Motor neuron (in vitro differentiated cells): ENCODE data around the gene TAPT1. TPM values are rescaled to one million over a fixed set of nuclear protein-coding genes. Genes with fewer than 3 reads are reported as not detected.

ENCODE experiments used
- ATAC-seq, 8 experiments: fragments of 200-7000 bp; cut with Tn5 transposase; replicated peaks in 6 of 8; 2 replicates each; pipeline ENCODE4 v1.8.0; 2021; ENCODE audit warnings: mild to moderate bottlenecking in 8 of 8, moderate library complexity in 8 of 8
- H3K27ac ChIP-seq, 2 donors: fragments of 250-450 bp; sonication (Bioruptor Pico); 2 replicates each; pipeline ENCODE4 v1.9.0; 2021; ENCODE audit warnings: antibody characterized with exemption in 2 of 2, mild to moderate bottlenecking in 2 of 2, moderate library complexity in 1 of 2
- H3K4me1 ChIP-seq, 2 donors: fragments of 250-450 bp; sonication (Bioruptor Pico); replicated peaks in 1 of 2; 2 replicates each; pipeline ENCODE4 v1.6.1; 2021; ENCODE audit warnings: antibody characterized with exemption in 2 of 2, mild to moderate bottlenecking in 2 of 2, moderate library complexity in 1 of 2
- H3K4me3 ChIP-seq, 5 donors: fragments of 250-450 bp; sonication (Bioruptor Pico); 2 replicates each; pipeline ENCODE4 v1.9.0; 2021; ENCODE audit warnings: antibody characterized with exemption in 5 of 5, mild to moderate bottlenecking in 5 of 5, moderate library complexity in 4 of 5
- WGBS, 10 experiments: fragments of 450-650 bp; shearing (Covaris generic); methylation state at CpG; one replicate each; pipeline ENCODE4 v1.0.0; 2022; 5-methylcytosine and 5-hydroxymethylcytosine counted together
- in situ Hi-C, 9 experiments: fragments of 400-800 bp; cut with MboI; loops; one replicate each; pipeline ENCODE4 v1.15.0; 2021; ENCODE audit warnings: low sequenced_read_pairs in 9 of 9, low pct_unique_long_range_greater_than_20kb in 2 of 9; ENCODE audit not compliant: unreplicated experiment in 9 of 9
- total RNA-seq, 8 experiments: library from RNA; unstranded; fragments of 300-600 nt; gene quantifications; 2 replicates each; pipeline versions ENCODE4 v1.2.3 to v1.2.4, GENCODE V29; 2022

TAPT1 gene
- total RNA-seq, 8 experiments from 2014 or later = 11.4 to 44.6 (median 15.6) TPM

DNA sequence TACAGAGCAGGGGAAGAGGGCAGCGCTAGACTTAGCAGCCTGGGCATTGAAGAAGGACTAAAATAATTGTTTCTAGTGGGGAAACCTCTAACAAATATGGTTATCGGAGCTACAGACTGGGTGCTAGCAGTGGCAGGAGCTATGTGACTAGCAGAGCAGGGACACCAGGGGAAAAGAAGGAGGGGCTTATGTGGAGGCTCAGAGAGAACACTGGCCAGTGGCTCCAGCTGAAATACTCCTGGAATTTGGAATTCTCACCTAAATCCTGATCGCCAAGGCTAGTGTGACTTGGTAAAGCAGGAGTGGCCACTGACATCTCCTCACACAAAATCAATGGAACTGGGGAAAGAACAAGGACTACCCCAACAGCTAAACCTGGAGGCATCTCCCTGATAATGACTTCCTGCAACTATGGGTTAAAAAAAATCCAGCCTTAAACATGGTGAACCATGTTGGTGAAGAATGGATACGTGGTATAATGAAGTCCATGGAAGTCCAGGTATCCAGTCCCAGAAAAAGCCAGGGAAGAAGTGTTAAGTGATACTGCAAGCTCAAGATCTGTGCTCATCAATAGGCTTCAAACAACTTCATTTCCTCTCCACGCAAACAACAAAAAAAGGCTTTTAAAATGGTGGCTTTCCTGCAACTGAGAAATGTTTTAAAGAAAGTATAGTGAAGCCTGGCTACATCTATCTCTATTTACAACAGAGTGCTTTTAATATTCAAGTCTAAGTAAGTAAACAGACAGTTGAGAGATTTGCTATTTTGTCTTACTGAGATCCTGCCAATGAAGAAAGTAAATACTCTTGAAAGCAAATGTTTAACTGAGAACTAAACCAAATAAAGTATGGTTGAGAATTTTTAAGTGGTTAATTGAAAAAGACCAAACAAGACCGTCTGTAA lies 1.8 kb downstream of the TAPT1 start:
- 20 to 86% (median 65%) methylated on average over 1 to 6 of the region's 6 CpGs for WGBS, 10 experiments
- ATAC-seq = no peak
- H3K27ac ChIP-seq = no peak overlapping the region
- in situ Hi-C loops = loop anchor here in 5 of 9 experiments (25.0 kb wide), 1 partner anchor 187 kb away; no protein-coding TSS in a partner anchor
- H3K4me1 ChIP-seq = peaks cover 8 to 20% of the 10 kb centered on the region in 2 donors
- peak overlapping the region; percentile 75 to 99 (median 90) for H3K4me3 ChIP-seq

DNA sequence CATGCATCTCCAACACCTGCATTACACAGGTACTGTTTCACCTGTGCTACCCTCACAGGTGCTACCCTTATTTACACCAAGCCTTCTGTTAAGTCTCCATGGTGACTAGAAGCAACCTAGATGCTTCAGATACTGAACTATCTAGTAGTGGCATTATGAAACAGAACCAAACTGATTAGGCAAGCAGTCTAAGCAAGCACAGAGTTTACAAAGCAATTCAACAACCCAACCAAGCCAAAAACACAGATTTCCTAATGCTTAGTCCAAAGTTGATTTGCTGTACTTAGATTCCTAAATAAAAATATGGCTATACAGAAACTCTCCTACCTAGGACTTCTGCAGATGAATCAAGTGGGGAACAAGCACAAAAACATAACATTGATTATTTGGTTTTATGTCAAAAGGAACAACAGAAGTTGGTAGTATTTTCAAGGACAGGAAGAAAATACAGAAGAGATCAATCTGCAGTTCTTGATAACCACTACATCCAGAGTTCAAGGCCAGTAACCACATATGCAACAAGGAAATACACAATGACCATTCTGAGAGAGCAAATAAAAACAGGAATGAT lies 3.2 kb downstream of the TAPT1 start:
- H3K4me1 ChIP-seq = peaks cover 8 to 20% of the 10 kb centered on the region in 2 donors
- in situ Hi-C loops = loop anchor here in 5 of 9 experiments (25.0 kb wide), 1 partner anchor 186 kb away; no protein-coding TSS in a partner anchor
- H3K4me3 ChIP-seq = no peak overlapping the region
- H3K27ac ChIP-seq = no peak overlapping the region
- no peak for ATAC-seq

DNA sequence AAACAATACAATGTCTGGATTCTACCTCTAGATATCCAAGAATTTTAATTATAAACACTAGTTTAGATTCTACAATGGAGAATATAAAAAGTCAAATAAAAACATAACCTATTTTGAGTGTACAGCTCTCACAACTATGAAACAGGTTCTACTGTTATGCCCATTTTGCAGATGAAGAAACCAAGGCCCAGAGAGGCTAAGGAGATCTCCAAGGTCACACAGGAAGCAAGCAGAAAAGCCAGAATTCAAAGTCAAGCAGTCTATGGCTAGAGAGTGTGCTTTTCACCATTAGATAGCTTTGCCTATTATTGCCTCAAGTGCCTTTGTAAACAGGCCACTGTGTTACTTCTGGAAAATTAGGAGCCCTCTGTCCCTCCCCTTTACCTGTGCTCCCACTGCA lies 7.3 kb downstream of the TAPT1 start:
- in situ Hi-C loops = loop anchor here in 5 of 9 experiments (25.0 kb wide), 1 partner anchor 182 kb away; no protein-coding TSS in a partner anchor
- Histone ChIP-seq H3K4me3 (no peak overlapping the region), H3K4me1 (peaks cover 1 to 3% of the 10 kb centered on the region in 2 donors), H3K27ac (no peak overlapping the region)
- no peak for ATAC-seq

DNA sequence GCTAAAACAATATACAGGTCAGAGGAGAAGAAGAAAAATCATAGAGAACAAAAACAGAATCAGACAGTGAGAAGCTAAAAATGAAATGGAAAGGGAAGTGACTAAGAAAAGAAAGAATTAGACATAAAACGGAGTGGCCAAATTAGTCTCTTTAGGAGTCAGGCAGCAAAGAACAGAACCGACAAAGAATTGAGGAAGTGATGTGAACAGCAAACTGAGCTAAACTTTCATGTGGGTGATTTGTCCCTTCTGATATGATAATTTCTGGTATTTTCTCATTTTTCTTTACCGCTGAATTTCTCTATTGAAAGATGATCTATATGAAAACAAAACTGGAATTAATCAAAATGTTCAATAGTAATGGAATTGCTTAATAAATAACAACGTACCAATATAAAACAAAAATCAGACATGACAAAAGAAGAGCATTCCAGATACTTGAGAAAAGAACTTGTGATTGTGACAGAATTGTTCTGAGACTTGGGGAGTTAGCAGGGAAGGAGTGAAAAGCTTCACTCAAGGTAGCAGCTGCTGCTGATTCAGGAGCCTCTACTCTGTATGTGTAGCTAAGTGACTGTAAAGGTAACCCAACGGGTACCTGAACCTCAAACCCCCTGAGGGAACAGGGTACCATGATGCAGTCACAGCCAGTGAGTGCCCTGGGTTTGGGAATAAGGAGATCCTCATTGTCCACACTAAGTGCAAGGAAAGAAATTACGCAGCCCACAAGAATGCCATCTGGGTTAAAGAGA lies 8.8 kb downstream of the TAPT1 start:
- no peak overlapping the region for H3K4me3 ChIP-seq
- no peak overlapping the region for H3K27ac ChIP-seq
- in situ Hi-C loops = loop anchor here in 5 of 9 experiments (25.0 kb wide), 1 partner anchor 180 kb away; no protein-coding TSS in a partner anchor
- 81 to 100% (median 92%) methylated on average over 4 to 6 of the region's 6 CpGs for WGBS, 10 experiments
- H3K4me1 ChIP-seq = no peaks in the 10 kb centered on the region
- no peak for ATAC-seq

DNA sequence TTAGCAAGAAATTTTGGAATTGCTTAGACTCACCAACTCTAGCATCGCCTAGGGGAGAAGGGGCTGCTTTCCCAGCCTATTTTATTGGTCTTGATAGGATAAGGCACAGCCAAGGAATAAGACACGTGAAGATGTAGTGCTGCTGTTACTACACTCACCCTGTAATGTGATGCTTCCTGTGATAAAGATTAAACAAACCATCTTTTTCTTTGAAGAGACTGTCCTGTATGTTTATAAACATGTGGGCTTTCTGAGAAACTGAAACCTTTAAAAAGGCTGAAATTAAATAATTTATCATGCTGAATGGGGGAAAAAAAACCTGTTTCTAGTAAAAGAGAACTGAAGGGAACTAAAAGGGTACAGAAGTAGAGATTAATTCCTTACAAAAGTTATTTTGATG lies 13.2 kb downstream of the TAPT1 start:
- H3K4me1 ChIP-seq = no peaks in the 10 kb centered on the region
- WGBS, 10 experiments = 60 to 100% (median 91%) methylated on average over 1 to 2 of the region's 2 CpGs; no CpG with 5 or more reads in 1 of the 10 experiments
- ATAC-seq = no peak
- H3K27ac ChIP-seq = no peak overlapping the region
- H3K4me3 ChIP-seq = no peak overlapping the region
- in situ Hi-C loops = loop anchor here in 5 of 9 experiments (25.0 kb wide), 1 partner anchor 176 kb away; no protein-coding TSS in a partner anchor

DNA sequence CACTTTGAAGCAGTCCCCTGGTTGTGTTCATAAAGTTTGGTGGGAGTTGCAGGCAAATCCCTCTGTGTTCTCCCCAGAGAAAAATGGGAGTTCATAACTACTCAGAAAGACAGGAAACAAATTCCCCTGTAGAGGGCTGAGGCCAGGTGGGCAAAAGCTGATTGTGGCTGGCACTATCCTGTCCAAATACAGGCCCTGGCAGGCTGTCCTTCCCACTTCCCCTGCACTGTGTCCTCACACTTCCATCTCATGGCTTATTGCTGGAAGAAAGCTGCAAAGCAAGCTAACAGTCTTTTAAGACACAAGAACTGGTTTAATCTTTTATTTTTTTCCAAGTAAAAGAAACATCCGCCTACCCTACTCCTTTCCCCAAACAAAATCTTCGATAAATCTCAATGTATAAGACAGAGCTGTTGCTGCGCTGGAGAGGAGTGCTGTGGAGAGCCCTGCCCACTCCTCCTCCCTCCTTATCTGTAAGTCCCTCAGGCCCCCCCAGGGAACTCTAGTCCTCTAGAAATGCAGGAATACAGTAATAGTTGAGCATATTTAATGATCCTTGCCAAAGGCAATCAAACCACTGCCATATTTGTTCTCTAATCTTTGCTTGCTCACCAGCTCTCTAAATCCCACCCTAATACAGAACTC lies 14.0 kb downstream of the TAPT1 start:
- in situ Hi-C loops = loop anchor here in 5 of 9 experiments (25.0 kb wide), 1 partner anchor 175 kb away; no protein-coding TSS in a partner anchor

DNA sequence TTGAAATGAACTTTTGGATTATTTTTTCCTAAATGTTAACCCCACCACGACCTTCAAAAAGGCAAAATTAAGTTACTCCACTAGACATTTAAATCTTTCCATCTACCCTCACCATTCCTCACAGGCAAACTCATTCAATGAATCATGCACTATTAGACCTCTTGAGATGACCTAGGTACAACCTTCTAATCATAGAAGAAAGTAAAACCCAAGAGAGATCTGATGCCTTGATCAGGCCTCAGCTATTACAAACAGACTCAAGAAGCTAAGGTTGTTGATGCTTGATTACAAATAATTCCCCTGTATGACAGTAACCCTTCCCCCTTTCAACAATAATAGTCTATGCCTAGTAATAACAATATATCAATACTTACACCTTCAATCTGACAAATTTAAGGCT lies 18.9 kb downstream of the TAPT1 start:
- no peaks in the 10 kb centered on the region for H3K4me1 ChIP-seq
- WGBS, 10 experiments = 17 to 100% (median 88%) methylated on average over 1 of the region's 1 CpG; no CpG with 5 or more reads in 2 of the 10 experiments
- in situ Hi-C loops = loop anchor here in 5 of 9 experiments (25.0 kb wide), 1 partner anchor 170 kb away; no protein-coding TSS in a partner anchor
- no peak for ATAC-seq
- no peak overlapping the region for H3K27ac ChIP-seq
- no peak overlapping the region for H3K4me3 ChIP-seq

More for the DNA sequence above, 14.0 kb downstream of the TAPT1 start:
- no peak overlapping the region for H3K4me3 ChIP-seq
- H3K27ac ChIP-seq = no peak overlapping the region
- H3K4me1 ChIP-seq = no peaks in the 10 kb centered on the region
- ATAC-seq = peak in 1 of 8 experiments; percentile 22
- WGBS, 10 experiments = 92 to 100% (median 95%) methylated on average over 2 to 3 of the region's 3 CpGs; no CpG with 5 or more reads in 3 of the 10 experiments

DNA sequence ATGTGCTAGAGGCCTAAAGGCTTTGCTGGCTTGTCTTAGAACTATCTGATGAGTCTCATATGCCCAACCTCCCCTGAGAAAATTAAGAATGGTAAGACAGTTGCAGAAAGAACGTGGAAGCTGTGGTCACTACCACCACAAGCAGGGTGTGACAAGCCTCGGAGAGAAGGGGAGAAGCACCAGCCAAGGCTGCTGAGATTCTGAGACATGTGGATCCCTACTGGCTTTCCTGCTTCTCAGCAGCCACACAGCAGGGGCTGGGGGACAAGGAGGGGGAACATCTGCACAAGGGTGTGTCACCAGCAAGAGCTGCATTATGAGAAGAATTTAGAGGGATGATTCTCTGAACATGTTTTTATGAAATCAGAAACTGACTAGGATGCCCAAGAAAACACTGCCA lies 19.4 kb downstream of the TAPT1 start:
- Histone ChIP-seq H3K27ac (no peak overlapping the region), H3K4me1 (no peaks in the 10 kb centered on the region), H3K4me3 (no peak overlapping the region)
- ATAC-seq = peak in 3 of 8 experiments; percentile 32 to 77 (median 45)
- 20 to 87% (median 44%) methylated on average over 1 to 2 of the region's 2 CpGs; no CpG with 5 or more reads in 4 of the 10 experiments for WGBS, 10 experiments
- in situ Hi-C loops = loop anchor here in 5 of 9 experiments (25.0 kb wide), 1 partner anchor 170 kb away; no protein-coding TSS in a partner anchor

DNA sequence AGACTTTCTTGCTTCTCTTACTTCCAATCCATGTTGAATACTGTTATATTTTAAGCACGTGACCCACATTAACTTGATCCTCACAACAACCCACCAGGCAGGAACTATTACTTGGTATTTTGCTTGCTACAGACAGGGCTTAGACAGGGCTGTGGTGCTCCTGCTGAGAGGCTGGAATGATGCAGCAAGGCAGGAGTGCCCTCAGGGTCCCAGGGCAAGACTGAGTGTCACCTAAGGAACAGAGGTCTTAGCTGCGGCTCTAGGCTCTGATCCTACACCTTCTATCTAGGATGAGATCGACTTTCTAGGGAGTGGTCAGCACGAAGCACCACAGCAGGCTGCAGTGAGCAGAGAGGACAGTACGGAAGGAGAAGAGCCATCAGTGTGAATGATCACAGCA lies 20.0 kb downstream of the TAPT1 start:
- WGBS, 10 experiments = 40 to 100% (median 96%) methylated on average over 1 to 5 of the region's 5 CpGs; no CpG with 5 or more reads in 1 of the 10 experiments
- Histone ChIP-seq H3K27ac (no peak overlapping the region), H3K4me3 (no peak overlapping the region), H3K4me1 (no peaks in the 10 kb centered on the region)
- in situ Hi-C loops = loop anchor here in 5 of 9 experiments (25.0 kb wide), 1 partner anchor 169 kb away; no protein-coding TSS in a partner anchor
- ATAC-seq = peak in 1 of 8 experiments; percentile 33

DNA sequence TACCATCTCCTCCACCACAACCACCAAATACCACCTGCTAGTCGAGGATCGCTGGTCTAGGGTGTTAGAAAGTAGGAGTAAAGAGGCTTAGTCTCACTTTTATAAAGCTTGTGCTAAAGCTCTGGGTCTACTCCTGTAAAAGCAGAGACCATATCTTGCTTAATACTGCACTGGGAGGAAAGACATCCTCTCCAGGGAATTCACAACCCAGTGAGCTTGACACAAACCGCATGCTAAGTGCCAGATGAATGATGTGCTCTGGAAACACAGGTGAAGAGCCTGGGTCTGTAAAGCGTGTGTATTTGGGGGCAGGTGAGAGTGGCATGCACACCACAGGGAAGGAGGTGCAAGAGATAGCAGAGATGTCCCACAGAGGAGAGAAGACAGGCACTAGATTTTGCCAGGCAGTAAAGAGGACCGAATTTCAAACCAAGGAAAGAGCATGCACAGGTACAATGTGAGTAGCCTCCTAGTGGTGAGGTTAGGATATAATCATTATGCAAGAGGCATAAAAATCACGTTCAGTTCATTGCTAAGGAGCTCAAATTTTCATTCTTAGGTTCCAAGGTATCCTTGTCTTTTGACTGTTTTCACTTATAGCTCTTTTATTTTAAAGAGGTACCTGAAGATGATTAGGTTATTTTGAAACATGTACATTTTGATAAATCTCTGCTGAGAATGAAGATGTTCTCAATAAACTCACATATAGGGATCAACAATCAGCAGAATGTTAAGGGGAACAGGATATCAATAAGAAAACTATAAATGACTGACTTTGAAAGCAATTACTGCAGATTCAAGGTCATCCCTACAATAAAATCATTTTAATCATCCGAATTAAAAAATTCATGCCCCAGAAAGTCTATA lies 20.7 kb downstream of the TAPT1 start:
- Histone ChIP-seq H3K4me1 (no peaks in the 10 kb centered on the region), H3K27ac (no peak overlapping the region), H3K4me3 (no peak overlapping the region)
- 43 to 96% (median 76%) methylated on average over 1 to 7 of the region's 7 CpGs for WGBS, 10 experiments
- peak in 4 of 8 experiments; percentile 30 to 59 (median 36) for ATAC-seq
- in situ Hi-C loops = loop anchor here in 5 of 9 experiments (25.0 kb wide), 1 partner anchor 168 kb away; no protein-coding TSS in a partner anchor

DNA sequence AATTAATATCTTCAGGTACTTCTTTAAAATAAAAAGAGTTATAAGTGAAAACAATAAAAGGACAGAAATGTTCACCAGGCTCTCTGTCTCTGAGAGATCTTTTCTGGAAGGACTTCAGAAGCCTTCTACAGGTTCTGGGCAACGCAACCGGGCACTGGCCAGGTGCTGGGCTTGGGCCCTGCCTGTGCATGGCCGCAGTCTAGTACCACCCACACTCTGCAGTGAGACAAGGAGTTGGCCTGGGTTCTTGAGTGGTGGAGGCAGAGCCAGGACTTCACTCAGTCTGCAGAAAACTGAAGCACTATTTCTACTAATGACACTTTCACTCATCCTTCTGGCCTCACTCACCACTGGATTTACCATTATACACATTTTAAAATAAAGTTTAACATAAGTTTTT lies 21.8 kb downstream of the TAPT1 start:
- ATAC-seq = no peak
- WGBS, 10 experiments = 65 to 100% (median 89%) methylated on average over 1 to 3 of the region's 3 CpGs; no CpG with 5 or more reads in 3 of the 10 experiments
- no peak overlapping the region for H3K27ac ChIP-seq
- no peak overlapping the region for H3K4me3 ChIP-seq
- H3K4me1 ChIP-seq = no peaks in the 10 kb centered on the region
- in situ Hi-C loops = loop anchor here in 5 of 9 experiments (25.0 kb wide), 1 partner anchor 167 kb away; no protein-coding TSS in a partner anchor
